Neuron (in vitro differentiated cells): ENCODE data around the gene PARG.
"Not testable (repeated sequence)": the region's sequence is repeated elsewhere in the genome, so short reads cannot be mapped to it uniquely, and the experiment has no call there.

Experiments used
- H2AFZ ChIP-seq: one replicate; pipeline ENCODE4 v1.6.1; 2013; ENCODE audit warnings: low read depth, mild to moderate bottlenecking, inconsistent platforms, low read length, moderate library complexity
- H3K27me3 ChIP-seq: one replicate; pipeline ENCODE4 v1.6.1; 2013; ENCODE audit warnings: low read length; ENCODE audit not compliant: insufficient read depth
- H3K36me3 ChIP-seq: one replicate; pipeline ENCODE4 v1.6.1; 2013; ENCODE audit warnings: low read length; ENCODE audit not compliant: insufficient read depth
- H3K4me1 ChIP-seq: one replicate; pipeline ENCODE4 v1.6.1; 2013; ENCODE audit warnings: low read length; ENCODE audit not compliant: insufficient read depth
- H3K4me3 ChIP-seq: 2 replicates; pipeline ENCODE4 v1.5.1; 2013; ENCODE audit warnings: mild to moderate bottlenecking, low read length, moderate library complexity
- H3K9me3 ChIP-seq: one replicate; pipeline ENCODE4 v1.6.1; 2013; ENCODE audit warnings: low read length

The PARG gene

GRCh38 chr10:49931959-49932728 lies 9.7 kb downstream of the PARG start:
- not testable (repeated sequence) for H3K36me3 ChIP-seq, H3K4me3 ChIP-seq, H2AFZ ChIP-seq, H3K9me3 ChIP-seq, H3K27me3 ChIP-seq, H3K4me1 ChIP-seq

DNA sequence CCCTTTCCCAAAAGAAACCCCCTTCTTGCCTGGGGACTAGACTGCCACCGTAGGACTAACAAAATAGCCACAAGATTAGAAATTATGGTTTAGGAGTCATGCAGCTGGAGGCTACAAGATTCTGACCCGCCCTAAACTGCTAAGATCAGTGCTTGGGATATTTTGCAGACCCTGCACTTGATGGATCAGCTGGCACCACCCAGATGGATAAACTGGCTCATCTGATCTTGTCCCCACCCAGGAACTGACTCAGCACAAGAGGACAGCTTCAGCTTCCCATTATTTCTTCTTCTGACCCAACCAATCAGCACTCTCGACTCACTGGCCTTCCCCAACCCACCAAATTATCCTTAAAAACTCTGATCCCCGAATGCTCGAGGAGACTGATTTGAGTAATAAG lies 10.6 kb downstream of the PARG start:
- H3K27me3 ChIP-seq, H3K9me3 ChIP-seq, H2AFZ ChIP-seq, H3K4me3 ChIP-seq, H3K4me1 ChIP-seq: not testable (repeated sequence)
- peaks cover 13% of the 10 kb centered on the region for H3K36me3 ChIP-seq

- not testable (repeated sequence) for H2AFZ ChIP-seq
- H3K36me3 ChIP-seq: peaks cover 16% of the 10 kb centered on the region
Measured at GRCh38 chr10:49923572-49923971, 18.3 kb downstream of the PARG start.

GRCh38 chr10:49922041-49922440 lies 19.8 kb downstream of the PARG start:
- H3K4me3 ChIP-seq: not testable (repeated sequence)

More at GRCh38 chr10:49923572-49923971, 18.3 kb downstream of the PARG start:
- not testable (repeated sequence) for H3K4me1 ChIP-seq, H3K4me3 ChIP-seq, H3K27me3 ChIP-seq, H3K9me3 ChIP-seq

DNA sequence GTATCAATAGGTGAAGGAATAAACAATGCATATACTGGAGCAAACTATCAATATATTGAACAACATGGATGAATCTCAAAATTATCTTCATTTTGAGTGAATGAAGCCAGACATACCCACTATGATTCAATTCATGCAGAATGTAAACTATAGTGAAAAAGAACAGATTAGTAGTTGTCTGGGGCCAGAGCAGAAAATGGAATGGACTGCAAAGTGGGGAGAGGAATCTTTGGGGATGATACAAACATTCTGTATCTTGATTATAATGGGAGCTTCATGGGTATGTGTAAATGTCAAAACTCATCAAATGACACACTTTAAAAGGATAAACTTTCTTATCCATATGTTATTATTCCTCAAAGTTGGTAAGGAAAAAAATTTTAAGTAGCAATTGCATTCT lies 23.9 kb downstream of the PARG start:
- H2AFZ ChIP-seq, H3K27me3 ChIP-seq, H3K9me3 ChIP-seq, H3K4me3 ChIP-seq, H3K4me1 ChIP-seq: not testable (repeated sequence)
- H3K36me3 ChIP-seq: peaks cover 10% of the 10 kb centered on the region

More at GRCh38 chr10:49922041-49922440, 19.8 kb downstream of the PARG start:
- H3K27me3 ChIP-seq, H3K4me1 ChIP-seq, H2AFZ ChIP-seq, H3K9me3 ChIP-seq: not testable (repeated sequence)
- H3K36me3 ChIP-seq: peaks cover 12% of the 10 kb centered on the region

DNA sequence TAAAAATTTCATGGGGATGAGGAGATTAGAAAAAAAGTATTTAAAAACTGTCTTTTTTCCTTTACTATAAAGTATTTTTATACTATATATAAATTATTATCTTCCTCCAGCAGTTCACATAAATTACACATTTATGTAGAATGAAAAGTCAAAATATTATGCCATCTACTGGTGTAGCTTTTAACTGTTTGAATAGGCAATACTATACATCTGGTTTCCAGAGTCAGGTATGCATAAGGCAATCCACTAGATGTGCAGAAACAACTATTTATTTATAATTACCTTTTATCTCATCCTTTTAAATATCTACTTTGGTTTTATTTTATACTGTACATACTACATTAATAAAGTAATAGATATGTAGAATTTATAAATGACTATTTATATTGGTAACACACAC lies 25.4 kb downstream of the PARG start:
- not testable (repeated sequence) for H3K27me3 ChIP-seq, H3K4me1 ChIP-seq, H3K36me3 ChIP-seq, H3K4me3 ChIP-seq, H3K9me3 ChIP-seq, H2AFZ ChIP-seq

DNA sequence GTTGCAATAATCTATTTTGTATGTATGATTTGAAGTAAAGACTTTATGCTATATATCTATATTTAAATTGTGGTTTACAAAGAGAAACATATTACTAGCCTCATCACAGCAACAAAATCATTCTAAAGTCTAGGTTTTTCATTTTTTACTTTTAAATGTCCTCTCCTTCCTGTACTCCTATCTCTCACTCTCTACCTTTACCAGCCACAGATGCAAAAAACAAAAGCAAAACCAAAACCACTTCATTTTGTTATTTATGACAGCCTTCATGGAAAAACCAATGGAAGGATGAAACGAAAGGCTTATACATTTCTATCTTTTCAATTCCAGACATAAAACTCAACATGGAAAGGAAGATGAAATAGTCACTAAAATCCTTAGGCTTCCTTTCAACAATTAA lies 31.5 kb downstream of the PARG start:
- not testable (repeated sequence) for H3K36me3 ChIP-seq, H3K4me1 ChIP-seq, H3K9me3 ChIP-seq, H3K27me3 ChIP-seq, H3K4me3 ChIP-seq, H2AFZ ChIP-seq

GRCh38 chr10:49908290-49909080 lies 33.3 kb downstream of the PARG start:
- H3K9me3 ChIP-seq, H3K36me3 ChIP-seq, H3K27me3 ChIP-seq: not testable (repeated sequence)

DNA sequence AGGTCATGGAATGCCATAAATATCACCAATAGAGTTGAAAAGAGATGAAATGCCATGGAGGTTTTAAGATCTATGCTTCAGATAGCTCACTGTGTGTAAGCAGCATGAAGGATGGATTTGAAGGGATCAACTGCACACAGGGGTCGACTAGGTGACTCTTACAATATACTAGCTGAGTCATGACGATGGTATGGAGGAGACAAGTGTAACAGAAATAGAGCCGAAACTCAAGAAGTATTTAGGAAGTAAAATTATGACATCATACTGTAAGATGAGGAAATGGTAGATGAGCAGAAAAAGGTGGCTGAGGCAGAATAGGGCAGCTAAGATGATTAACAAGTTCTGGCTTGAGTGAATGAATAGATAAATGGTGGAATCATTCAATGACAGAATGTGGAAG lies 38.0 kb downstream of the PARG start:
- not testable (repeated sequence) for H3K9me3 ChIP-seq, H2AFZ ChIP-seq, H3K4me3 ChIP-seq, H3K4me1 ChIP-seq, H3K36me3 ChIP-seq, H3K27me3 ChIP-seq

More at GRCh38 chr10:49908290-49909080, 33.3 kb downstream of the PARG start:
- not testable (repeated sequence) for H3K4me3 ChIP-seq, H2AFZ ChIP-seq, H3K4me1 ChIP-seq

- H3K9me3 ChIP-seq, H3K4me1 ChIP-seq, H3K36me3 ChIP-seq, H3K27me3 ChIP-seq, H2AFZ ChIP-seq, H3K4me3 ChIP-seq: not testable (repeated sequence)
Measured at GRCh38 chr10:49900406-49900805, 41.4 kb downstream of the PARG start.

DNA sequence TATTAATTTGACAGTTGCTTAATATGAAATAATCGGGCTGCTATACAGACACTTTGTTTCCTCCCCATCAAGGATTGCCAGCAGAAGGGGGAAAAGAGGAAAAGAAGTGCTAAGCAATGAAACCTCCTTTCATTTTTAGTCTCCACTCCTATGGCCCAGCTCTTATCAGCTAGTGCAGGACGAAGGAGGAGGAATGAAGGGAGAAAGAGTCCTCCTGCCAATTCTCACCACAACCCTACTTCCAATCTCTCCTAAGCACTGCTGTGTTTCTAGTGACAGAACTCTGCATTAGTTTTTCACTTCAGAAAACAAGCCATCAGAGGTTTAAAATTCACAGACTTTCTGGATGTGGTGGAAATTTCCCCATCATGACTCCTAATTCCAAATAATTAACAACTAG lies 41.8 kb downstream of the PARG start:
- H3K36me3 ChIP-seq, H2AFZ ChIP-seq, H3K9me3 ChIP-seq, H3K4me1 ChIP-seq, H3K4me3 ChIP-seq, H3K27me3 ChIP-seq: not testable (repeated sequence)

GRCh38 chr10:49890025-49890424 lies 51.8 kb downstream of the PARG start:
- H3K4me3 ChIP-seq, H3K9me3 ChIP-seq, H2AFZ ChIP-seq: not testable (repeated sequence)

GRCh38 chr10:49884739-49885331 lies 57.0 kb downstream of the PARG start:
- not testable (repeated sequence) for H3K4me1 ChIP-seq, H3K9me3 ChIP-seq, H3K27me3 ChIP-seq, H3K36me3 ChIP-seq, H2AFZ ChIP-seq, H3K4me3 ChIP-seq

More at GRCh38 chr10:49890025-49890424, 51.8 kb downstream of the PARG start:
- H3K4me1 ChIP-seq, H3K27me3 ChIP-seq, H3K36me3 ChIP-seq: not testable (repeated sequence)
